Vagina (tissue), 2 donors: ENCODE data around the gene TRDN.

Source experiments
- POLR2A ChIP-seq, 2 donors: fragments of 450-650 bp; IDR thresholded peaks; one replicate each; pipeline ENCODE4 v1.6.1; 2017; ENCODE audit warnings: antibody characterized with exemption in 2 of 2, mild to moderate bottlenecking in 2 of 2, moderate library complexity in 2 of 2
- POLR2AphosphoS5 ChIP-seq, 2 donors: sonication (generic); formaldehyde crosslinking; IDR thresholded peaks; one replicate each; pipeline ENCODE4 v1.9.0; 2017; ENCODE audit warnings: antibody characterized with exemption in 2 of 2, mild to moderate bottlenecking in 2 of 2, low read depth in 1 of 2; ENCODE audit not compliant: insufficient read depth in 1 of 2
- TF ChIP-seq, protein P1 (sequence below), 3 experiments: fragments of 450-650 bp in 2 of 3; fragments of 200-600 bp in 1 of 3; sonication (generic) in 1 of 3; IDR thresholded peaks; one replicate each; pipeline ENCODE4 v1.5.1; 2017 to 2019; ENCODE audit warnings: antibody characterized with exemption in 3 of 3, mild to moderate bottlenecking in 2 of 3, moderate library complexity in 2 of 3

DNA sequence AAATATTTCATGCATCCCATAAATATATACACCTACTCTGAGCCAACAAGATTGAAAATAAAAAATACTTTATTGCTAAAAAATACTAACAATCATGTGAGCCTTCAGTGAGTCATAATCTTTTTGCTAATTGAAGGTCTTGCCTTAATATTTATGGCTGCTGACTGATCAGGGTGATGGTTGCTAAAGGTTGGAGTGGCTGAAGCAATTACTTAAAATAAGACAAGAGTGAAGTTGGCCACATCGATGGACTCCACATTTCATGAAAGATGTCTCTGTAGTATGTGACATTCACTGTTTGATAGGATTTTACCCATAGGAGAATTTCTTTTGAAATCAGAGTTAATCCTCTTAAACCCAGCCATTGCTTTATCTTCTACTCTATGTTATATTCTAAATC, 11.1 kb downstream of the TRDN start:
- TF ChIP-seq POLR2A (IDR thresholded peaks at IDR 0.05), result no peak
- TF ChIP-seq, protein P1, sequence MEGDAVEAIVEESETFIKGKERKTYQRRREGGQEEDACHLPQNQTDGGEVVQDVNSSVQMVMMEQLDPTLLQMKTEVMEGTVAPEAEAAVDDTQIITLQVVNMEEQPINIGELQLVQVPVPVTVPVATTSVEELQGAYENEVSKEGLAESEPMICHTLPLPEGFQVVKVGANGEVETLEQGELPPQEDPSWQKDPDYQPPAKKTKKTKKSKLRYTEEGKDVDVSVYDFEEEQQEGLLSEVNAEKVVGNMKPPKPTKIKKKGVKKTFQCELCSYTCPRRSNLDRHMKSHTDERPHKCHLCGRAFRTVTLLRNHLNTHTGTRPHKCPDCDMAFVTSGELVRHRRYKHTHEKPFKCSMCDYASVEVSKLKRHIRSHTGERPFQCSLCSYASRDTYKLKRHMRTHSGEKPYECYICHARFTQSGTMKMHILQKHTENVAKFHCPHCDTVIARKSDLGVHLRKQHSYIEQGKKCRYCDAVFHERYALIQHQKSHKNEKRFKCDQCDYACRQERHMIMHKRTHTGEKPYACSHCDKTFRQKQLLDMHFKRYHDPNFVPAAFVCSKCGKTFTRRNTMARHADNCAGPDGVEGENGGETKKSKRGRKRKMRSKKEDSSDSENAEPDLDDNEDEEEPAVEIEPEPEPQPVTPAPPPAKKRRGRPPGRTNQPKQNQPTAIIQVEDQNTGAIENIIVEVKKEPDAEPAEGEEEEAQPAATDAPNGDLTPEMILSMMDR (IDR thresholded peaks at IDR 0.05), result no peak
- TF ChIP-seq POLR2AphosphoS5 (IDR thresholded peaks at IDR 0.05; ENCODE audit: insufficient read depth in 1 of 2, low read depth in 1 of 2), result no peak
